Measurements from ENCODE around the gene TCFL5.
A peak's percentile ranks its signal among the peaks of the same experiment; 100 is the strongest.

TCFL5 gene

DNA sequence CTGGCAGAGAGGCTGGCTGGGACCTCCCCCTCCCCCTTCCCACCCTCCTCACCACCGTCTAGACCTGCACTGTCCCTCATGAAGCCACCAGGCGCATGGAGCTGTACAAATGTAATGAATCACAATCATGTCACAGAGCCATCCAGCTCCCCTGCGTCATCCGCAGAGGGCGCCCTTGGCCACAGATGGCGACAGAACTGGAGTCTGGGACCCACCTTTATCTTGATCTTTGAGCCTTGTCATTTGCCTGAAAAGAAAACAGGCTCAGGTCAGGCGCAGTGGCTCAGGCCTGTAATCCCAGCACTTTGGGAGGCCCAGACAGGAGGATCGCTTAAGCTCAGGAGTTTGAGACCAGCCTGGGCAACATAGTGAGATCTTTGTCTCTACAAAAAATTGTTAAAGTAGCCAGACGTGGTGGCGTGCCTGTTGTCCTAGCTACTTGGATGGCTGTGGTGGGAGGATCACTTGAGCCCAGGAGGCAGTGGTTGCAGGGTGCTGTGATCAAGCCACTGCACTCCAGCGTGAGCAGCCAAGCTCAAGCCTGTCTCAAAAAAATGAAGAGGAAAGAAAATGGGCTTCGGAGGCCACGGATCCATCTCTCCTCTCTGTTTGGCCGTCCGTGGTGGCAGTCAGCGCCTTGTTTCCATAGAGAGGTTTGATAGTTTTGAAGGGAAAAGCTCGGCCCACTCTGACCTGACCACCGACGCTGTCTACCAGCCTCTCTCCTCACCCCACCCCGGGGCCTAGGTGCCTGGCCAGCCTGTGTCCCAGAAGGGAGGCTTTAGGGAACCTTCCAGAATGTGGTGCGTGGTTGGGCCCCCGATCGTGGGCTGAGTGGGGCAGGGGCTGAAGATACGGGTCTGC, 38.6 kb downstream of the TCFL5 start:
- no peak for DNase-seq (ENCODE audit: low spot score)

DNA sequence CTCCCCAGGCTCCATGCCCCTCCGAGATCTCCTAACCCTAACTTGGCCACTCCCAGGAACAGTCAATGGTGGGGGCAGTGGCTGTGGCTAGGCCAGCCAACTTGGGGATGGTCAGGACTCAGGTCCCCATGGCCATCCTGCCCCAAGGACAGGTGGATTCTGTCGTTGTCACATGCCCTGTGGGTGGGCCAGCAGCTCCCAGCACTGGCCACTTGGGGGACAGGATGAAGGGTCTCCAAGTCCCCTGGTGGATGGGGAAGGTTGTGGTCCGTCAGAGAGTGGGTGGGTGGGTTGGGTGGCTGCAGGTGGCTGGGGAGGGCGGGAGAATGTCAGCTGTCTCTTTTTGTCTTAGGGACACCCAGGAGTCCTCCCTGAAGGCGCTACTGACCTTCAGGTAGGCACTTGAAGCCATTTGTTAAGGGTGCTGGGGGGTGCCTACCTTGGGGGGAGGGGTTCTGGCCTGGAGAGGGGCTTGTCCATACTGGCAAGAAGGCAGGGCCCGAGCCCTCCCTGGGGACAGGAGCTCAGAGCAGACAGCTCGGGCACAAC, 39.3 kb downstream of the TCFL5 start:
- DNase-seq (ENCODE audit: low spot score), result no peak

DNA sequence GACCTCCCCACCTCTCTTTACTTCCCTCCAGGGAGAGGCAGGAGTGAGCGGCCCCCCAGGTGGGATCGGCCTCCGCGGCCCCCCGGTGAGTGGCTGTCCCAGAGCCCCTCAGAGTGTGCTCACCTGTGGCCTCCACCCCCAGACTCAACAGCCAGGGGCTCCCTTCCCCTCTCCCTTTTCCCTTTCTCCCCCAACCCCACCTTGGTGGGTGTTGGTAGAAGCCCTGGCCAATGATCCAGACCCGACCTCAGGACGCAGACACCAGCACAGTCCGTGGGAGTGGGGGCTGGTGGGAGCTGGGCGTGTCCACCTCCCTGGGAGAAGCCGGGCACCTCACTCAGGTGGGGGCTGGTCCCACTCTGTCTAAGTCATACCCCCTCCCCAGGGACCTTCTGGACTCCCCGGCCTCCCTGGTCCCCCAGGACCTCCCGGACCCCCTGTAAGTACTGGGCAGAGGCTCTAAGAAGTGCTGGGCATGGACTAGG, 39.9 kb downstream of the TCFL5 start:
- DNase-seq (ENCODE audit: low spot score), result no peak

DNA sequence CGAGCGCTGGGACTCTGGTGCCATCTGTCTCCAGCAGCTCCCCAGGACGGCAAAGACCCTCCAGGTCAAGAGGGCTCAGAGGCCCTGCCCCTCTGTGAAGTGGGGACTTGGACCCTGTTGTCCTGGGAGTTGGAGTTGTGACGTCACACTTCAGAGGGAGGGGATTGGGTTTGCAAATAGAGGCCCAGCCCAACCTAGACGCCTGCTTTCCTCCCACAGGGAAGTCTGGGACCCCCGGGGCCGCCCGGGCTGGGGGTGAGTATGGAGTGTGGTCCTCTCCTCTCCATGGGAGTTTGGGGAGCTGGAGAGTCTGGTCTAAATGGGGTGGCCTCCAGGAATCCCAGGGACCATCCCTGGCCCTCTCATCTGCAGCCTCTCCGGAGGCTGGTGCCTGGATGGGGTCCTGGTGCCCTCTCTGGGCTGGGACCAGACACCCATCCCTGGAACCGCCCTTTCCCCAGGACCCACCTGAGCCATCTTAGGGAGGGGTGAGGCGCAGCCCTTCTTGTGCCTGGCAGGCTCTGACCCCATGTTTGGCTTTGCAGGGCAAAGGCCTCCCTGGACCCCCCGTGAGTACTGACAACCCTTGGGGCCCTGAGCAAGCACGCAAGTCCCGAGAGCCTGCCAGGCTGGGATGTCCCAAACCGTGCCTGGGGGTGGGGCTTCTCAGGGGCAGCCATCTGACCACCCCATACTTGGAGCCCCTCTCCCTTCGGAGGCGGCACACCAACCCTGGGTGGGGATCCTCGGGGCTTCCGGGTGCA, 40.5 kb downstream of the TCFL5 start:
- DNase-seq (ENCODE audit: low spot score), result no peak

DNA sequence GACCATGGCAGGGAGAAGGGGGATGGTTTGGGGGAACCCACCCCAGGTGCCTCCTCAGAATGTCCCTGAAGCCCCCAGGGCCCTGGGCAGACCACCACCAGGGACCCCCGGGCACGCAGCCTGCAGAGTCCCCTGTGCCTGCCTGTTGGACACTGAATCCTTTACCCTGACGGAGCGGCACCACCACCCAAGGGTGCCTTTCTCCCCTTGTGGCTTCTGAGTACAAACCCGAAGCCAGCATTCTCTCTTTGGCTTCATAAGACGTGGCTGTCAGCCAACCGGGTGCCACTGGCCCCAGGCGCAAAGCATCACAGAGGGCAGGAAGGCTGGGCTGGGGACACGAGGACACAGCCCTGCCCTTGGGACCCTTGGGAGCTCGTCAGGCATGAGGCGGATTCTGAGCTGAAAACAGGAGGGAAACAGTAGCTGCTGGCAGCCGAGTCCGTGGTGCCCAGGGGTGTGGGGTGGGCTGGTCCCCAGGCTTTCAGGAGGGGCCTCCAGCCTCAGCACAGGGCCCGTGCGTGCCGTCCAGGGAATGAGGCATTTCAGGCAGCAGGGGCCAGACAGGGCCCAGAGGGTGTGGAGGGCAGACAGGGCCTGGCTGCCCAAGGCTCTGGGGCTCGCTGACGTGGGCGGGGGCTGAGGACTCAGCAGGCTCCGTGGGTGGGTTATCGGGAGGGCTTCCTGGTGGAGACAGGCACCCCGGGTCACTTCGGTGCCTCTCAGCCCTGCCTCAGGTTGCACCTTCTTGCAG, 41.2 kb downstream of the TCFL5 start:
- no peak for DNase-seq (ENCODE audit: low spot score)

DNA sequence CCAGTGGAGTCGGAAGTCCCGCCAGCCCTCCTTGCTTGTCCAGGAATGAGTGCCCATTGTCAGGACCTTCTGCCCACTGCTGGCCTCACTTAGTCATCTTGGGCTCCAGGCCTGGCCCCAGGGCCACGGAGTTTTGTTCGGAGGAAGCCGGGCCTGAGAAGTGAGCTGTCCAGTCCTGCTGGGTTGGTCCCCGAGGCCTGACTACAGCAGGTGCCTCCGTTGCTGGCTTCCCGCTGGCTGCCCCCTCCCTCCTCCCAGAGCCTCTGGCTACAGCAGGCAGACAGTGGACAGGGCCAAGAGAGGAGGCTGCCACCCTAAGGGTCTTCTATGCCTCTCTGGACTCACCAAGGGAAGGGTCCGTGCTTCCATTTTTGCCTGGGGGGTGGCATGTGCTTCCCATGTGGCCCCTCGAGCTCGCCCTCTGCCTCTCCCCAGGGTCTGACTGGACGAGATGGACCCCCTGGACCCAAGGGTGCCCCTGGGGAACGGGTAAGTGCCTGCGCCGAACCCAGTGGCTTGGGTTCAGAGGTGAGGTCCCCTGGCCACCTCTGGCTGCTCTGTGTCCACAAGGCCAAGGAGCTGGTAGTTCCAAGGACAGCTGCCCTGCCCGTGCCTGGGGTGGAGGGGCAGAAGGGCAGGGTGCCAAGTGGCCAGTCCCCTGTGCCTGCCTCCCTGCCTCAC, 42.0 kb downstream of the TCFL5 start:
- no peak for DNase-seq (ENCODE audit: low spot score)

DNA sequence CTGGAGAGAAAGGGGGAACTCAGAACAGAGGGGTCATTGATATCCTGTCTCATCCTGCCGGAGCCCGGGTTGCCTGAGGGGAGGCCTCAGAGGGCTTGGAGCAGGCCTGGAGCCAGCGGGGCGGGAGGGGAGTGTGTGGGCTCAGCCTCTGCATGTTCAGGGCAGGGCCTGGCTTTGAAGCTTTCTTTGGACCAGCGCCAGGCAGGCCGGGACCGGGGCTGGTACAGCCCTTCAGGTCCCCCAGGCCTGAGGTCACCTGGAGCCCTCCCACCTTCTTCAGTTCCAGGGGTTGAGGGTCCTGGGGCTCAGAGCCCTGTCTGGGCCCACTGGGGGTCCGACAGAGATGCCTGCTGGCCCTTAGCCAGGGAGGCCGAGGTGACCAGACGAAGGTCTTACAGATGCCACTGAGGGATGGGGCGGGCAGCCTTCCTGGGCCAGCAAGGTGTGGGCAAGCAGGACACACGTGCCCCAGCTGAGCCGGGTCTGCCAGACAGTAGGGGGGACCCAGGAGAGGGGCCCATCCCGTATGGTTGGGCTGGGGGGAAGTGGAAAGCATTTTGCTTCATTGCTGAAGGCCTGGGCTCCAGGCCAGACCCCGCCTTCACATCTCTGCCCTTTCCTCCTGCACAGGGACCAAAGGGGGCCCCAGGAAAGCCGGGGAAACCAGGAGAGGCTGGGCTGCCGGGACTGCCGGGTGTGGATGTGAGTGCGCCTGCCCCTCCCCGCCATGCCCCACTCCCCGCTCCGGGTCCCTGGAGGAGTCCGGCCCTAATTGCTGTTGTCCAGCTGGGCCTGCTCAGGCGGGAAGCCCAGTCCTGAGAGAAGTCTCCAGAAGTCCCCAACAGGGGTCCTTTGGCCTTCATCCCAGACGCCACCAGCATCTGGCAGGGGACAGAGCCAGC, 42.8 kb downstream of the TCFL5 start:
- DNase-seq (ENCODE audit: low spot score), result peak; percentile 78

DNA sequence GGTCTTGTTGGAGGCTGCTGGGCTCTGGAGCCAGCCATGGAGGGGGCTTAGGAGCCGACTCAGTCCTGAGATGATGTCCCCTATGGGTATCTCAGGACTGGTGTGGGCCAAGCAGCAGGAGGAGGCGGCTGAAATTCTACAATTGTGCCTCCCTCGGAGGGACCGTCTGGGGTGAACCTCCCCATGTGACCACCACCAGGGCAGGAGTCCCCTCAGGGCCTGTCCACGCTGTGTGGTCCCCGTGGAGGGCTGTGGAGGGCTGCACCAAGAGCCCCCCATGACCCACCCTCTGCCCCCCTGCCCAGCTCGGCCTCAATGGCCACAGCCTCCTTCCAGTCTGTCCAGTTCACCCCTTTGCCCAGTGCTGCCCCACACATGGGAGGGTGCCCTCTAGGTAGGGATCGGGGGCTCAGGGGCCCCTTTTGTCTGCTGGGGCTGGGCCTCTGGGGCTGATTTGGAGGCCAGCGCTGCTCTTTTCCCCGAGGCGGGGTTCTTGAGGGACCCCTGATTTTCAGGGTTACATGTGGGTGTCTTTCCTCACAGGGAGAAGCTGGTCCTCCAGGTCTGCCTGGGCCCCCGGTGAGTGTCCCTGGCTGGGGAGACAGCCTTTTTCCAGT, 43.5 kb downstream of the TCFL5 start:
- no peak for DNase-seq (ENCODE audit: low spot score)

DNA sequence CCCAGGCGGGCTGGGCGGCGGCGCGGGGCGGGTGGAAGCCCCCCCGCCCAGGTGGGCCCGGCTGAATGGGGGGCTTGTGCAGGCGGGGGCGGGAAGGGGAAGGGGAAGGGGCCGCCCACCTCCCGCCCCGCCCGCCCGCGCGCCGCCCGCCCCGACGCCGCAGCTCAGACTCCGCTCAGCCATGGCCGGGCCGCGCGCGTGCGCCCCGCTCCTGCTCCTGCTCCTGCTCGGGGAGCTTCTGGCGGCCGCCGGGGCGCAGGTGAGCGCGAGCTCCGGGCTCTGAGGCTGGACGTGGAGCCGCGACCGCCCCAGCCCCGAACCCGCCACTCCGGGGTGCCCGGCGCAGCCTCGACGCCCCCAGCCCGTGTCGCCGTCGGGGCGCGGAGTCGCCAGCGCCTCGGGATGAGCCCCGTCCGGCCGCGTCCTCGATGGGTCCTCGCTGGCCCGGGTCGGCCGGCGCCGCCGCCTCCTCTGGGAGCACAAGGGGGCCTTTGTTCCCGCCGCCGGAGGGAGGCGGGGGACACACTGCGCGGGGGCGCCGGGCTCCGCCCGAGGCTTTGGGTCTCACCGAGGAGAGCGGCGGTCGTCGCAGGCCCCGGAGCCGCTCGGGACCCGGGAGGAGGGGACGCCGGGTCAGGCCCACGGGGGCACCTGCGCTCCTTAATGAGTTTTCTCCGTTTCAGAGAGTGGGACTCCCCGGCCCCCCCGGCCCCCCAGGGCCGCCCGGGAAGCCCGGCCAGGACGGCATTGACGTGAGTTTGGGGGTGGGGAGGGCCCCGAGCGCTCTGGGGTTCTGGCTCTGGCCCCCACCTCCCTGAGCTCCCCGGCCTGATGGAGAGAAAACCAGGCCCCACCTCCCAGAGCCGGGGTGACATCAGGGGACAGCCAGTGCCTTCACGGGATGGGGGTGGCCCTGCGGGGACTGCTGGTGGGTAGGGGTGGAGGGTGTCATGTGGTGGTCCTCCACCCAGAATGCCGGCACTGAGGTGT, 44.4 kb downstream of the TCFL5 start, which contains the start of gene COL9A3:
TSS of gene COL9A3 (plus strand) at position 167 of the 990 bp plus-strand sequence. CDS start at position 182, 15 bp downstream.
- peak; percentile 83 for DNase-seq (ENCODE audit: low spot score)

DNA sequence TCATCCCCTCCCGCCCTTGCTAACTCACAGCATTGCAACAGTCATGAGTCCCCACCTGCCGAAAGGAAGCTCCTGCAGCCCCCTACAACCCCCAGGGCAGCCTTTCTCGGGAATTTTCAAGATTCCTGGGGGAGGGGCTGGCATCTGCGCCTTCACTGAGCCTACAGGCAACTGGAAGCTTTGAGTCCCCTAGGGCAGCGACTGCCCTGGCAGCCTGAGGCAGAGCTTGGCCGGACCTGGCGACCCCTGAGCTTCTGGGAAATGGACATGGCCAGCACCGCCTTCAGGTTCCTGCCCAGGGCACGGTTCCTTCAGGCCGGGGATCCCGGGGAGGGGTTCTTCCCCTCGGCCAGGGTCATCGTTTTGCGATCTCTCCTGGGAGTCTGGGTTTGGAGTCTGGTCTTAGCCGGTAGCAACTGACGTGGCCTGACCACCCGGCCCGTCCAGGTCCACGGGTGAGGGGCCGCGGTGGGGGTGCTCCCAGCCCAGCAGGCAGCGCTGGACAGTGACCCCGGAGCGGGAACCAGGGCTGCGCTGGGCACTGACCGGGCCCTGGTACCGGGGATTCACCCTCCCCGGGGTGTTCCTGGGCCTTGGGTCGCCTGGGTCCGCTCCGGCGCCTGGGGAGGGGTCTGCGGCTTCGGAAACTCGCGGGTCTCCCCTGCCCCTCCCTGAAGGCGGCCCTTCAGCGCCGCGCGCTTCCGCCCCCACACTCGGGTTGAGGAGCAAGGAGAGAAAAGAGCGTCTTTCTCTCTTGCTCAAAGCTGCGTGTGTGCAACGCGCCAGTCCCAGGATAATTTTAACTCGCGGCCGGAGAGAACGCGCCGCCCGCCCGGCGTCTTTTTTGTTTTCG, 45.4 kb downstream of the TCFL5 start:
- no peak for DNase-seq (ENCODE audit: low spot score)

DNA sequence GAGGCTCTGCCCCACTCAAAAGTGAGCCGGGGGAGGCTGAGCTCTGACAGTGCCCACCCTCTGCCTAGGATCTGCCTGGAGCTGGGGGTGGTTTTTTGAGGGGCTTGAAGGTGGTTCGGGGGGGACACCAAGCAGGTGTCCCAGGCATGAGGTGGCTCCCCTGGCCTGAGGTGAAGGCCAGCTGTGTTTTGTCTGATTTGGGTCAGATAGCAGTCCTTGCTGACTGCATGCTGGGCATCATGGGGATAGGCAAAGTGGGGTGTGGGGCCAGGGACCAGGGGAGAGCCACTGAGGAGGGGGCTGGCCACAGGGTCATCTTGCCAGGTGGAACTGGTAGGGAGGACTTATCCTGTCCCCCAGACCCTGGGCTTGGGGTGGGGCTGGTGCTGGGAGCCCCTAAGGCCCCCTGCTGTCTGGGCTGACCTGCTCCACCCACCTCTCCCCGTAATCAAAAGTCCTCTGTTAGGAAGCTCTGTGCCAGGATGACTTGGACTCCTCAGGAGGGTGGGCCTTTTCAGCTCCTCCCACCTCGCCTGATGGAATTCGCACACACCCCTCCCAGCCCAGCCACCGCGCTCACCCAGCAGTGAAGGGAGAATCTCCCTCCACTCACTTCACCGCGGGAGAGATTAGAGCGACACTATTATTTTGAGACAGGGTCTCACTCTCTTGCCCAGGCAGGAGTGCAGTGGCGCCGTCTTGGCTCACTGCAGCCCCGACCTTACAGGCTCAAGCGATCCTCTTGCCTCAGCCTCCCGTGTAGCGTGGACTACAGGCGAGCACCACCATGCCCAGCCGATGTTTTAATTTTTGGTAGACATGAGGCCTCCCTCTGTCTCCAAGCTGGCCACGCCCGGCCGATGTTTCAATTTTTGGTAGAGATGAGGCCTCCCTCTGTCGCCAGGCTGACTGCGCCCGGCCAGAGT, 46.3 kb downstream of the TCFL5 start:
- no peak for DNase-seq (ENCODE audit: low spot score)

DNA sequence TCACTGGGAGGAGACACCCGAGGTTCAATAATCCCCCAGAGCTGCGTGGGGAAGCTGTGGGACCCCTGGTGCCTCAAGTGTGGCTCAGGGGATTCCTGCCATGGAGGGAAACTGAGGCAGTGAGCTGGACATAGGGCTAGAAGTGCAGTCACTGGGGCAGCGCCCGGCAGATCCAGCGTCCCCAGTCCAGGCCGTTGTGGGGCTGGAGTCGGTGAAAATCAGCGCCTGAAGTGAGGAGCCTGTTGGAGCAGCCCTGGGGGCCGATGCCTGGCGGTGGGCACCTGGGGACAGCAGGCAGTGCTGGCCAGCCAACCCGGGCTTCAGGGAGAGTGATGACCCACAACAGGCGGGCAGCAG, 46.9 kb downstream of the TCFL5 start:
- DNase-seq (ENCODE audit: low spot score), result no peak

DNA sequence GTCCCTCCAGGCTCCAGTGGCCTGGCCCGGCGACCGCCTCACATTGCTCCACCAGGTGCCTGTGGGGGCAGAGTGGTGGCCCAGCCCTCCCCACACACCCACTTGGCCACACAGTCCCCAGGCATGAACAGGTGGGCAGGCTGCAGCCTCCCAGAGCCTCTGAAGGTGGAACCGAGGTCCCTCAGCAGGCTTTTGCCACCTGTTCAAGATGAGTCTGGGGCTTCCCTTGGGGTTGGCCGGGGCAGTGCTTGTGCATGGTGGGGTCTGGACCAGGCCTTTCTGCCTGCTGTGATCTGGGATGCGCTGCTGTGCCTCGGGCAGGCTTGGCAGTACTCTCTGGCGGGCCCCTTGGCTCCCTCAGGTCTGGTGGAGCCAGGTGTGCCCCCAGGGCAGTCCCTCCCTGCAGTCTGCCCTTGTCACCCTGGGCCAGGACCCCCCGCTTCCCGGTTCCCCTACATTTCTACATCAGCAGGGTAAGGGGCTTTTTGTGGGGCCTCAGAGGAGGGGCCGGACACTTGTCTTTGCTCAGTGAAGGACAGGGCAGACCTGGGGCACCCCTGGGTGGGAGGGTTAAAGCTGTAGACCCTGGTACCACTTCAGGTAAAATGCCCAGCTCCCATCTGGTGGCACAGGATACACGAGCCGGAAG, 47.4 kb downstream of the TCFL5 start:
- no peak for DNase-seq (ENCODE audit: low spot score)

DNA sequence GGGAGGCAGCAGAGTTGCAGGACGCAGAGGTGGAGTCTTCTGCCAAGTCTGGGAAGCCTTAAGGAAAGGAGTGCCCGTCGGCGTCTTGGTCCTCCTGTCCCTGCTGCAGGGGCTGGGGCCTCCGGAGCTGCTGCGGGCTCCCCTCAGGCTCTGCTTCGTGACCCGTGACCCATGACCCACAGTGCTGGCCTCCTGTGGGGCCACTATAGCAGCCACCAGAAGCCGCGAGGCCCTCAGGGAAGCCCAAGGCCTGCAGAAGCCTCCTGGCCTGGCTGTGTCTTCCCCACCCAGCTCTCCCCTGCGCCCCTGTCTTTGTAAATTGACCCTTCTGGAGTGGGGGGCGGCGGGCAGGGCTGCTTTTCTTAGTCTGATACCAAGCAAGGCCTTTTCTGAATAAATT, 48.0 kb downstream of the TCFL5 start:
- no peak for DNase-seq (ENCODE audit: low spot score)

DNA sequence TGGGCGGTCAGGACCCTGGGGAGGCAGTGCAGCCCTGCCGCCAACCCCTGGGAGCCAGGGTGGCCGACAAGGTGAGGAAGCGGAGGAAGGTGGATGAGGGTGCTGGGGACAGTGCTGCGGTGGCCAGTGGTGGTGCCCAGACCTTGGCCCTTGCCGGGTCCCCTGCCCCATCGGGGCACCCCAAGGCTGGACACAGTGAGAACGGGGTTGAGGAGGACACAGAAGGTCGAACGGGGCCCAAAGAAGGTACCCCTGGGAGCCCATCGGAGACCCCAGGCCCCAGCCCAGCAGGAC, 48.8 kb downstream of the TCFL5 start:
- DNase-seq (ENCODE audit: low spot score), result no peak

DNA sequence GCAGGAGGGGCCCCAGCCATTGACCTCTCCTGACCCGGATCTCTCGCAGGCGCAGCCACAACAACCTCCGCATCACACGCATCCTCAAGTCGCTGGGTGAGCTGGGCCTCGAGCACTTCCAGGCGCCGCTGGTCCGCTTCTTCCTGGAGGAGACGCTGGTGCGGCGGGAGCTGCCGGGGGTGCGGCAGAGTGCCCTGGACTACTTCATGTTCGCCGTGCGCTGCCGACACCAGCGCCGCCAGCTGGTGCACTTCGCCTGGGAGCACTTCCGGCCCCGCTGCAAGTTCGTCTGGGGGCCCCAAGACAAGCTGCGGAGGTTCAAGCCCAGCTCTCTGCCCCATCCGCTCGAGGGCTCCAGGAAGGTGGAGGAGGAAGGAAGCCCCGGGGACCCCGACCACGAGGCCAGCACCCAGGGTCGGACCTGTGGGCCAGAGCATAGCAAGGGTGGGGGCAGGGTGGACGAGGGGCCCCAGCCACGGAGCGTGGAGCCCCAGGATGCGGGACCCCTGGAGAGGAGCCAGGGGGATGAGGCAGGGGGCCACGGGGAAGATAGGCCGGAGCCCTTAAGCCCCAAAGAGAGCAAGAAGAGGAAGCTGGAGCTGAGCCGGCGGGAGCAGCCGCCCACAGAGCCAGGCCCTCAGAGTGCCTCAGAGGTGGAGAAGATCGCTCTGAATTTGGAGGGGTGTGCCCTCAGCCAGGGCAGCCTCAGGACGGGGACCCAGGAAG, 49.3 kb downstream of the TCFL5 start:
- no peak for DNase-seq (ENCODE audit: low spot score)
